Glutamatergic neuron (in vitro differentiated cells): ENCODE results near the gene KRTAP16-1. TPM values are rescaled to one million over a fixed set of nuclear protein-coding genes. Genes with fewer than 3 reads are reported as not detected.

Source experiments
- DNase-seq: peaks from one replicate; pipeline ENCODE4 v3.0.0; 2022
- H3K27ac Mint-ChIP-seq: one replicate; pipeline ENCODE4 v1.8.0; 2020; ENCODE audit warnings: mild to moderate bottlenecking, mixed read lengths, inconsistent platforms; ENCODE audit not compliant: unreplicated experiment
- H3K27me3 Mint-ChIP-seq: one replicate; pipeline ENCODE4 v1.8.0; 2020; ENCODE audit warnings: mild to moderate bottlenecking, moderate library complexity, mixed read lengths, inconsistent platforms; ENCODE audit not compliant: unreplicated experiment
- H3K36me3 Mint-ChIP-seq: one replicate; pipeline ENCODE4 v1.8.0; 2020; ENCODE audit warnings: mild to moderate bottlenecking, mixed read lengths, inconsistent platforms; ENCODE audit not compliant: unreplicated experiment
- H3K4me1 Mint-ChIP-seq: one replicate; pipeline ENCODE4 v1.8.0; 2020; ENCODE audit warnings: mild to moderate bottlenecking, low read depth, mixed read lengths, inconsistent platforms; ENCODE audit not compliant: unreplicated experiment
- H3K4me3 Mint-ChIP-seq: one replicate; pipeline ENCODE4 v1.8.0; 2020; ENCODE audit warnings: mild to moderate bottlenecking, mixed read lengths, inconsistent platforms; ENCODE audit not compliant: unreplicated experiment
- H3K9me3 Mint-ChIP-seq: one replicate; pipeline ENCODE4 v1.8.0; 2020; ENCODE audit warnings: mild to moderate bottlenecking, moderate library complexity, mixed read lengths, inconsistent platforms; ENCODE audit not compliant: unreplicated experiment
- total RNA-seq: library from RNA; stranded (reverse); fragmentation: NEBNext Ultra II Directional; extraction: Animal tissue kit (Norgen Biotek cat#: 25700); gene quantifications from one replicate; pipeline ENCODE4 v1.2.1, GENCODE V29; 2021; ENCODE audit not compliant: unreplicated experiment
- TF ChIP-seq, protein P1 (sequence below): fragments of 200-600 bp; sonication (generic); IDR thresholded peaks from one replicate; pipeline ENCODE4 v1.5.0; 2021; ENCODE audit not compliant: partially characterized antibody, unreplicated experiment

Gene KRTAP16-1
- total RNA-seq, 1 donor from 2014 or later, result not detected

GRCh38 chr17:41301916-41302901, 6.9 kb downstream of the KRTAP16-1 start, which contains the start of gene KRTAP29-1:
Gene KRTAP29-1 (minus strand): TSS chr17:41302851. CDS start chr17:41302851, 0 bp downstream.
- no peaks in the 10 kb centered on the region for H3K36me3 Mint-ChIP-seq
- H3K9me3 Mint-ChIP-seq, result no peaks in the 10 kb centered on the region
- TF ChIP-seq, protein P1, sequence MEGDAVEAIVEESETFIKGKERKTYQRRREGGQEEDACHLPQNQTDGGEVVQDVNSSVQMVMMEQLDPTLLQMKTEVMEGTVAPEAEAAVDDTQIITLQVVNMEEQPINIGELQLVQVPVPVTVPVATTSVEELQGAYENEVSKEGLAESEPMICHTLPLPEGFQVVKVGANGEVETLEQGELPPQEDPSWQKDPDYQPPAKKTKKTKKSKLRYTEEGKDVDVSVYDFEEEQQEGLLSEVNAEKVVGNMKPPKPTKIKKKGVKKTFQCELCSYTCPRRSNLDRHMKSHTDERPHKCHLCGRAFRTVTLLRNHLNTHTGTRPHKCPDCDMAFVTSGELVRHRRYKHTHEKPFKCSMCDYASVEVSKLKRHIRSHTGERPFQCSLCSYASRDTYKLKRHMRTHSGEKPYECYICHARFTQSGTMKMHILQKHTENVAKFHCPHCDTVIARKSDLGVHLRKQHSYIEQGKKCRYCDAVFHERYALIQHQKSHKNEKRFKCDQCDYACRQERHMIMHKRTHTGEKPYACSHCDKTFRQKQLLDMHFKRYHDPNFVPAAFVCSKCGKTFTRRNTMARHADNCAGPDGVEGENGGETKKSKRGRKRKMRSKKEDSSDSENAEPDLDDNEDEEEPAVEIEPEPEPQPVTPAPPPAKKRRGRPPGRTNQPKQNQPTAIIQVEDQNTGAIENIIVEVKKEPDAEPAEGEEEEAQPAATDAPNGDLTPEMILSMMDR, result no peak
- no peak within 1 kb of the TSS for H3K27ac Mint-ChIP-seq
- H3K27me3 Mint-ChIP-seq, result peaks cover 4% of the 10 kb centered on the region
- no peak within 1 kb of the TSS for H3K4me3 Mint-ChIP-seq
- H3K4me1 Mint-ChIP-seq, result no peaks in the 10 kb centered on the region
- no peak for DNase-seq

- TF ChIP-seq, protein P1, result no peak
- Mint-ChIP-seq H3K27ac (no peak overlapping the region), H3K27me3 (peaks cover 4% of the 10 kb centered on the region), H3K4me3 (no peak overlapping the region), H3K9me3 (no peaks in the 10 kb centered on the region), H3K36me3 (no peaks in the 10 kb centered on the region), H3K4me1 (no peaks in the 10 kb centered on the region)
- no peak for DNase-seq
Observed at GRCh38 chr17:41301204-41301790, 7.8 kb downstream of the KRTAP16-1 start.

DNA sequence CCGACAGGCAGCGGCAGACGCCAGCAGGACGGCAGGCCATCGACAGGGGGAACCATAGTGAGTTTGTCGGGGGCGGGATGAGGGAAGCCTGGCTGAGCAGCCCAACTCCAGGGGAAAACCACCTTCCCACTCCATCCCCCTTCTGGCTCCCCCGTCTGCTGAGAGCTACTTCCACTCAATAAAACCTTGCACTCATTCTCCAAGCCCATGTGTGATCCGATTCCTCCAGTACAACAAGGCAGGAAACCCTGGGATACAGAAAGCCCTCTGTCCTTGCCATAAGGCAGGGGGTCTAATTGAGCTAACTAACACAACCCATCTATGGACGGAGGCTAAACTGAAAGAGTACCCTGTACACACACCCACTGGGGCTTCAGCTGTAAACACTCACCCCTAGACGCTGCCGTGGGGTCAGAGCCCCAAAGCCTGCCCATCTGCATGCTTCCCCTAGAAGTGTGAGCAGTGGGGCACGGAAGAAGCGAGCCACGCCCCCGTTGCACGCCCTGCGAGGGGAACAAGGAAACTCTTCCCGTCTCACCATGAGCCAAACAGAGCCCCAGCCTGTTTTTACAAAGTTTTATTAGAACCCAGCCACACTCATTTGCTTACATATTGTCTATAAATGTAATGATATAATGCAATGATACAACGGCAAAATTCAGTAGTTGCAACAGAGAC, 10.5 kb downstream of the KRTAP16-1 start:
- Mint-ChIP-seq H3K4me1 (no peaks in the 10 kb centered on the region), H3K27ac (no peak overlapping the region), H3K36me3 (no peaks in the 10 kb centered on the region), H3K27me3 (peaks cover 4% of the 10 kb centered on the region), H3K9me3 (no peaks in the 10 kb centered on the region), H3K4me3 (no peak overlapping the region)
- no peak for DNase-seq
- TF ChIP-seq, protein P1, result no peak

DNA sequence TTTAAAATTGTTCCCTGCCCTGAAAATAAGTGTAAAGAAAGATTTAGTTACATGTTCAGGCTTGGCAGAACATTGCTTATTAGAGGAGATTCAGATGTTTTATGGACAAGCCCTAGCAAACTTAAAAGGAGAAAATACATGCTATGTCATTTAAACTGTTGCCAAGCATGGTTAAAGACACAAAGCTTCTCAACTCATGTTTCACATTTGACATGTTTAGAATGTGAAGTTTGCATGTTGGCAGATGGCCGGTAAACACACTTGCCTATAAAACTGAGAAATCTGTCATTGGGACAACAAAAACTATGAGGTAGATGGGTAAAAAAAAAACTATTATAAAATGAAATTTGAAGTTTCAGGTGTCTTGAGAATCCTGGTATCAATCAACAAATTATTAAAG, 12.3 kb downstream of the KRTAP16-1 start:
- peaks cover 2% of the 10 kb centered on the region for H3K9me3 Mint-ChIP-seq
- H3K4me1 Mint-ChIP-seq, result no peaks in the 10 kb centered on the region
- no peak overlapping the region for H3K27ac Mint-ChIP-seq
- TF ChIP-seq, protein P1, result no peak
- H3K27me3 Mint-ChIP-seq, result peaks cover 4% of the 10 kb centered on the region
- no peak overlapping the region for H3K4me3 Mint-ChIP-seq
- H3K36me3 Mint-ChIP-seq, result no peaks in the 10 kb centered on the region
- DNase-seq, result no peak
